Body of pancreas (tissue), 4 donors: ENCODE measurements around the gene ACACA. TPM values are rescaled to one million over a fixed set of nuclear protein-coding genes. Genes with fewer than 3 reads are reported as not detected.

Source experiments
- ATAC-seq: fragments of 150-250 bp; one replicate; pipeline ENCODE4 v1.9.1; 2016
- DNase-seq, 4 donors: peaks; one replicate each; pipeline ENCODE4 v3.0.0-alpha.2; 2019
- H3K27ac ChIP-seq, 4 donors: fragments of 200-600 bp; sonication (generic); 1 replicate in 3 of 4; 2 replicates in 1 of 4; pipeline versions ENCODE4 v1.5.1 to v1.6.1; 2016 to 2019; ENCODE audit warnings: mild to moderate bottlenecking in 1 of 4, mixed read lengths in 1 of 4, moderate library complexity in 1 of 4
- H3K27me3 ChIP-seq, 2 donors: fragments of 200-600 bp; sonication (generic); one replicate each; pipeline ENCODE4 v1.6.0; 2016; ENCODE audit warnings: mild to moderate bottlenecking in 1 of 2
- H3K36me3 ChIP-seq, 2 donors: fragments of 200-600 bp; sonication (generic); replicated peaks in 1 of 2; 2 replicates each; pipeline ENCODE4 v1.5.1; 2016; ENCODE audit warnings: low read depth in 2 of 2; ENCODE audit not compliant: insufficient read depth in 1 of 2
- H3K4me1 ChIP-seq: fragments of 200-600 bp; sonication (generic); one replicate; pipeline ENCODE4 v1.6.0; 2016
- H3K4me3 ChIP-seq, 2 donors: fragments of 200-600 bp; sonication (generic); 1 replicate in 1 of 2; 2 replicates in 1 of 2; pipeline ENCODE4 v1.5.1; 2016 to 2019
- H3K9me3 ChIP-seq, 3 donors: fragments of 200-600 bp; sonication (generic); 1 replicate in 2 of 3; 2 replicates in 1 of 3; pipeline ENCODE4 v1.5.1; 2016
- POLR2A ChIP-seq, 3 donors: fragments of 450-650 bp; IDR thresholded peaks; one replicate each; pipeline ENCODE4 v1.6.1; 2016; ENCODE audit warnings: antibody characterized with exemption in 3 of 3, mild to moderate bottlenecking in 2 of 3
- WGBS, 2 donors: methylation state at CpG; one replicate each; pipeline ENCODE4 v1.1.5; 2017; 5-methylcytosine and 5-hydroxymethylcytosine counted together
- intact Hi-C: fragments of 100-400 bp; cut with DNase I; formaldehyde crosslinking; loops from one replicate; pipeline ENCODE4 v1.15.1; 2023
- total RNA-seq, 2 donors: library from RNA; depleted of rRNA; stranded (reverse); fragments of >200 nt; gene quantifications; one replicate each; pipeline ENCODE4 v1.1.0, GENCODE V29; 2016
- TF ChIP-seq, protein P1 (sequence below), 7 experiments: fragments of 450-650 bp in 4 of 7; fragments of 200-600 bp in 3 of 7; sonication (generic) in 3 of 7; IDR thresholded peaks; one replicate each; pipeline ENCODE4 v1.5.1; 2016 to 2019; ENCODE audit warnings: antibody characterized with exemption in 7 of 7

ACACA gene
- total RNA-seq, 2 donors from 2014 or later = 9.1 to 49.1 TPM

- DNase-seq = no peak
These were observed 229.3 kb downstream of the ACACA start for GRCh38 chr17:37177254-37177870.

GRCh38 chr17:37176723-37177122, 229.9 kb downstream of the ACACA start:
- ATAC-seq = no peak
- no peak overlapping the region for H3K4me3 ChIP-seq
- DNase-seq = no peak
- H3K9me3 ChIP-seq = no peaks in the 10 kb centered on the region
- H3K27ac ChIP-seq = no peak overlapping the region
- H3K36me3 ChIP-seq = peaks cover 0 to 3% of the 10 kb centered on the region in 2 donors
- TF ChIP-seq, protein P1, sequence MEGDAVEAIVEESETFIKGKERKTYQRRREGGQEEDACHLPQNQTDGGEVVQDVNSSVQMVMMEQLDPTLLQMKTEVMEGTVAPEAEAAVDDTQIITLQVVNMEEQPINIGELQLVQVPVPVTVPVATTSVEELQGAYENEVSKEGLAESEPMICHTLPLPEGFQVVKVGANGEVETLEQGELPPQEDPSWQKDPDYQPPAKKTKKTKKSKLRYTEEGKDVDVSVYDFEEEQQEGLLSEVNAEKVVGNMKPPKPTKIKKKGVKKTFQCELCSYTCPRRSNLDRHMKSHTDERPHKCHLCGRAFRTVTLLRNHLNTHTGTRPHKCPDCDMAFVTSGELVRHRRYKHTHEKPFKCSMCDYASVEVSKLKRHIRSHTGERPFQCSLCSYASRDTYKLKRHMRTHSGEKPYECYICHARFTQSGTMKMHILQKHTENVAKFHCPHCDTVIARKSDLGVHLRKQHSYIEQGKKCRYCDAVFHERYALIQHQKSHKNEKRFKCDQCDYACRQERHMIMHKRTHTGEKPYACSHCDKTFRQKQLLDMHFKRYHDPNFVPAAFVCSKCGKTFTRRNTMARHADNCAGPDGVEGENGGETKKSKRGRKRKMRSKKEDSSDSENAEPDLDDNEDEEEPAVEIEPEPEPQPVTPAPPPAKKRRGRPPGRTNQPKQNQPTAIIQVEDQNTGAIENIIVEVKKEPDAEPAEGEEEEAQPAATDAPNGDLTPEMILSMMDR (IDR thresholded peaks at IDR 0.05) = no peak
- TF ChIP-seq POLR2A (IDR thresholded peaks at IDR 0.05) = no peak
- intact Hi-C loops = no loop called here
- H3K27me3 ChIP-seq = no peaks in the 10 kb centered on the region
- H3K4me1 ChIP-seq = no peaks in the 10 kb centered on the region

More at GRCh38 chr17:37177254-37177870, 229.3 kb downstream of the ACACA start:
- ATAC-seq = no peak
- intact Hi-C loops = no loop called here
- TF ChIP-seq POLR2A (IDR thresholded peaks at IDR 0.05) = no peak
- TF ChIP-seq, protein P1 (IDR thresholded peaks at IDR 0.05) = no peak
- H3K27me3 ChIP-seq = no peaks in the 10 kb centered on the region
- no peak overlapping the region for H3K27ac ChIP-seq
- H3K9me3 ChIP-seq = no peaks in the 10 kb centered on the region
- no peak overlapping the region for H3K4me3 ChIP-seq
- H3K4me1 ChIP-seq = no peaks in the 10 kb centered on the region
- 54 to 64% methylated on average over 5 of the region's 5 CpGs for WGBS, 2 donors
- H3K36me3 ChIP-seq = peaks cover 0 to 3% of the 10 kb centered on the region in 2 donors

DNA sequence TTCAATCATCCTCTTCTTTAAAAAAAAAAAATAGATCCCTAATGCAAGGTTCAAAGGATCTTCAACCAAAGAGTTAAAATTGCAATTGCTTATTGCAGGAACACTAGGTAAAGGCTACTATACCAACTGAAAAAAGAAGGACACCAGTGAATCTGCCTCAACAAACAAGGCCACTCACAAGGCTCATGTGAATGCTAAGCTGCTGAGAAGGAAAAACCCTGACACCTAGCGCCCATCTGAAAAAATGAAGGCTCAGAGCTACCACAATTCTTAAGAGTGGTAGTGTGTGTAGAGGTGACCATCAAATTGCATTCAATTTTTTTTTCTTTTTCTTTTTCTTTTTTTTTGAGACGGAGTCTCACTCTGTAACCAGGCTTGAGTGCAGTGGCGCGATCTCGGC, 232.4 kb downstream of the ACACA start:
- WGBS, 2 donors = 94 to 95% methylated on average over 5 of the region's 5 CpGs
- H3K4me3 ChIP-seq = no peak overlapping the region
- H3K4me1 ChIP-seq = peaks cover 2% of the 10 kb centered on the region
- no peak for TF ChIP-seq POLR2A (IDR thresholded peaks at IDR 0.05)
- TF ChIP-seq, protein P1 (IDR thresholded peaks at IDR 0.05) = no peak
- ATAC-seq (no peak), DNase-seq (peak in 1 of 4 donors; percentile 10)
- intact Hi-C loops = no loop called here
- H3K36me3 ChIP-seq = peaks cover 0 to 3% of the 10 kb centered on the region in 2 donors
- no peaks in the 10 kb centered on the region for H3K27me3 ChIP-seq
- H3K27ac ChIP-seq = no peak overlapping the region
- H3K9me3 ChIP-seq = no peaks in the 10 kb centered on the region

- Histone ChIP-seq H3K27ac (no peak overlapping the region), H3K4me3 (no peak overlapping the region), H3K36me3 (no peaks in the 10 kb centered on the region), H3K27me3 (no peaks in the 10 kb centered on the region), H3K9me3 (no peaks in the 10 kb centered on the region), H3K4me1 (peaks cover 8% of the 10 kb centered on the region)
- TF ChIP-seq, protein P1 (IDR thresholded peaks at IDR 0.05) = no peak
- TF ChIP-seq POLR2A (IDR thresholded peaks at IDR 0.05) = no peak
- intact Hi-C loops = no loop called here
- WGBS, 2 donors = 81 to 90% methylated on average over 2 of the region's 2 CpGs
- DNase-seq (no peak), ATAC-seq (no peak)
These were observed 235.7 kb downstream of the ACACA start for GRCh38 chr17:37170881-37171425.
